Measurements from ENCODE around the gene CACTIN.
"Not testable (repeated sequence)": the region's sequence is repeated elsewhere in the genome, so short reads cannot be mapped to it uniquely, and the experiment has no call there.

Gene CACTIN

GRCh38 chr19:3573858-3574637, 52.5 kb downstream of the CACTIN start:
- DNase-seq (ENCODE audit: extremely low read depth in 1 of 2, low read depth in 1 of 2): peak; percentile 83 to 97

- no peak for DNase-seq (ENCODE audit: extremely low read depth in 1 of 2, low read depth in 1 of 2)
Measured at GRCh38 chr19:3573162-3573857, 53.3 kb downstream of the CACTIN start.

DNA sequence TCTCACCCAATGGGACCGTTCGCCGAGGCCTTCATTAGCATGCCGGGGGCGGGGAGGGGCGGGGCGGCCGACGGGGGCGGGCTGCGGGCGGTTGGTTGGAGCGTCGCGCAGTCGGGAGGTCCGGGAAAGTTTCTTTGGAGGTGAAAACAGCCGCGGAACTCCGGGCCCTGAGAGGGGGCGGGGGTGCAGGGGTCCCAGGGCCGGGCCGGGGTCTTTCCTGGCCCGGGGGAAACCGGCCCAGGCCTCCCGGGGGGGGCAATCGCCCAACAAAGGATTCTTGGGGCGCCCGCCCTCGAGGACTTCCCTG, 53.8 kb downstream of the CACTIN start, which contains the start of gene HMG20B:
Gene HMG20B, plus strand, starts transcription at position 90 of the 307 bp plus-strand sequence. CDS start 366 bp downstream, outside the sequence.
- no peak for DNase-seq (ENCODE audit: extremely low read depth in 1 of 2, low read depth in 1 of 2)

DNA sequence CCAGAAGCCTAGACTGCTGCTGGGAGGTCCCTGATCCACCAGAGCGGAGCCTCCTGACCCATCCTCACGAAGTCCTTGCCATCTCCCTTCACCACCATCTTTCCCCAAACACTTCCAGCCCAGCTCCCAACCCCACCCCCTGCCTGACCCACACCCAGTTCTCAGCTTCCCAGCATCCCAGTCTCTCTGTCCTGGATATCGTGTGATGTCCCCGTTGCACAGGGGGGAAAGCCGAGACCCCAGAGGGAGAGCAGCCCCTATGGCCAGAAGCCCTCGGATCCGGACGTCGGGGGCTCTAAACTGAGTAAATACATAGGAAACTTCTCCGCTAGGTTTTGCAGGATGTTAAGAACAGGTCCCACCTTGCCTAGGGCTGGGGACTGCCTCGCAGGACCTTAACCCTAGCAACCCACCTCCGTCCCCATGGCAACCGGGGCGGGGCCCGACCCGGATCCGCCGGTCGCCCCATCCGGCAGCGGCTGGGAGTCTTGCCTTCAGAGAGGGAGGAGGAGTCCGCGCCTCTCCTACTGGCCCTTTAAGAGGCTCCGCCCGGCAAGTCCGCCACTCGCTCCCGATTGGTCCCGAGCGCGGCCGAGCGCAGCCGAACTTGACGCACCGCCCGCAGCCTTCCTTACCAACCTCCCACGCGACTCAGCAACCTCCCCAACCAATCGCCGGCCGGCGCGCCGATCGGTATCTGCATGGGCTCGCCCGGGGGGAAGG, 54.3 kb downstream of the CACTIN start:
- DNase-seq (ENCODE audit: extremely low read depth in 1 of 2, low read depth in 1 of 2): peak; percentile 99 to 100

DNA sequence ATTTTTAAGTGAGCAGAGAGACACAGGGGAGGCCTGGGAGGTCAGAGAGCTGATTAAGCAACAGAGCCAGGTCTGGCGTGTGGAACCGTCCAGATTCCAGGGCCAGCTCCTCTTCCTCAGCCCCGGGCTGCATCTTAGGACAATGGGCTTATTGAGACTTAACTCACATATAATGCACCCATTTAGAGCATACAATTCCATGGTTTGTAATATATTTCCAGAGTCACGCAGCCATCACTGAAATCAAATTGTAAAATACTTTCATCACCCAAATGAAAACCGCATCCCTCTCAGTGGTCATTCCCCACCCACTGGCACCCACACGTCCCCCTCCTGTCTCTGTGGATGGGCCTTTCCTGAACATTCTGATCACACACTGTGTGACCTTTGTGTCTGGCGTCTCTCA, 56.0 kb downstream of the CACTIN start:
- DNase-seq (ENCODE audit: extremely low read depth in 1 of 2, low read depth in 1 of 2): no peak

GRCh38 chr19:3570042-3570441, 56.5 kb downstream of the CACTIN start:
- DNase-seq (ENCODE audit: extremely low read depth in 1 of 2, low read depth in 1 of 2): not testable (repeated sequence)

DNA sequence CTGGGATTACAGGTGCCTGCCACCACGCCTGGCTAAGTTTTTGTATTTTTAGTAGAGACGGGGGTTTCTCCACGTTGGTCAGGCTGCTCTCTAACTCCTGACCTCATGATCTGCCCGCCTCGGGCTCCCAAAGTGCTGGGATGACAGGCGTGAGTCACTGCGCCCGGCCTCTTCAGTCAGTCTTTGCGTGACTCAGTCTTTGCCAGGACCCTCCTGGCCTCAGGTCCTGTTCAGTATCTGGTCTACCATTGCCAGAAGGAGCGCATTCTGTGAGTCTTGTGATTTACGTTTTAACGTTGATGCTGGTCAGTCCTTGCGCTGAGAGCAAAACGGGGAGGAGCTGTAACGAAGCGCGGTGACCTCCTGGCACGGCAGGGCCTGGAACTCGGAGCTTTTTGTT, 61.5 kb downstream of the CACTIN start:
- DNase-seq (ENCODE audit: extremely low read depth in 1 of 2, low read depth in 1 of 2): no peak

GRCh38 chr19:3563709-3564524, 62.7 kb downstream of the CACTIN start:
- no peak for DNase-seq (ENCODE audit: extremely low read depth in 1 of 2, low read depth in 1 of 2)

Measured in stimulated activated CD8-positive, alpha-beta memory T cell treated with anti-CD3 and anti-CD28 coated beads, Interleukin-7, amount 100 ng/mL, for 48 hours (primary cell).